ENCODE data around the gene DKK3.

- no peak for TF ChIP-seq CTCF (IDR thresholded peaks at IDR 0.05)
- no peak for TF ChIP-seq EZH2phosphoT487 (IDR thresholded peaks at IDR 0.05)
Observed at GRCh38 chr11:11995601-11996000, 12.8 kb downstream of the DKK3 start.

All from neural progenitor cell (in vitro differentiated cells).